H54 (cell line): Measurements from ENCODE around the gene THADA.

Experiments
- DNase-seq: peaks from one replicate; pipeline ENCODE4 v3.0.0; 2011; ENCODE audit warnings: low spot score, mixed read lengths; ENCODE audit not compliant: insufficient read length
- FAIRE-seq: peaks from 3 replicates; lab custom pipeline; 2011; peaks lifted over from hg19 to GRCh38; lab: Jason Lieb, UNC
- POLR2A ChIP-seq: IDR thresholded peaks from 2 replicates; pipeline ENCODE4 v1.6.1; 2011; ENCODE audit warnings: low read depth, mild to moderate bottlenecking, low read length

THADA gene

GRCh38 chr2:43437363-43437762, 158.5 kb downstream of the THADA start:
- DNase-seq (no peak), FAIRE-seq (no peak)
- TF ChIP-seq POLR2A: no peak

DNA sequence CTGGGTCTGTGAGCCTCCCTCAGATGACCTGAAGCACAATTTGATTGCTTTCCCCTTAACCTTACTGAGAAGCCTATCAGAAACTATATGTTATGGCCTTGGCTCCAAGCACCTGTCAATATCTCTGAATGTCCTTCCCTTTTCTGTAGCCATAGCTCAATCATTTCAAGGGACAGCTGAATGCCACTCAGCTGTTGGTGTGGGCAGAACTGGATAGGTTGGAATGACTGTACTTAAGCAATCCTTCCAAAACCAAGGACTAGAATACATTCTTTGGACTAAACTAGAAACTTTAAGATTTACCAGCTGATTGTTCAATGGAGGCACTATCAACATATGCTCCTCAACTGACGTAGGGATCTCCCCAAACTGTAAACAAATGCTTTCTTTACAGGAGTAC, 159.4 kb downstream of the THADA start:
- no peak for TF ChIP-seq POLR2A
- FAIRE-seq (no peak), DNase-seq (no peak)

- DNase-seq: no peak
- FAIRE-seq: no peak
- no peak for TF ChIP-seq POLR2A
These were observed 160.1 kb downstream of the THADA start for GRCh38 chr2:43435746-43436145.

GRCh38 chr2:43430489-43430888, 165.3 kb downstream of the THADA start:
- FAIRE-seq: no peak
- no peak for TF ChIP-seq POLR2A
- DNase-seq: no peak

DNA sequence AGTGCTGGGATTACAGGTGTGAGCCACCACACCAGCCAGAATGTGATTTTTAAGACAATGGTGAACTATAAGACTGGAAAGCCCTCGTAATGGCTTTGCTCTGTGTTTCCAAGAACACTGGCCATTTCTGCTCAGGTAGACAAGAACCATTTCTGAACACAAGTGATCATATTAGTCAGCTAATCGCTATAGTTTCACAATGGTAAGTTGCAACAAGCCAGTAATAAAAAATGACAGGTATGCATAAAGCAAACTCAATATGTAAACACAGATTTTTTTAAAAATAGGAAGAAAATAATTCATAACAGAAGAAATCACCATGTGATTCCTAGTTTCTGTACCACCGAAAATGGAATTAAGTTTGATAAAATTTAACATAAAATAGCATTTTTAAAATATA, 166.5 kb downstream of the THADA start:
- DNase-seq (no peak), FAIRE-seq (no peak)
- no peak for TF ChIP-seq POLR2A

GRCh38 chr2:43427032-43427424, 168.8 kb downstream of the THADA start:
- FAIRE-seq (no peak), DNase-seq (no peak)
- TF ChIP-seq POLR2A: no peak

DNA sequence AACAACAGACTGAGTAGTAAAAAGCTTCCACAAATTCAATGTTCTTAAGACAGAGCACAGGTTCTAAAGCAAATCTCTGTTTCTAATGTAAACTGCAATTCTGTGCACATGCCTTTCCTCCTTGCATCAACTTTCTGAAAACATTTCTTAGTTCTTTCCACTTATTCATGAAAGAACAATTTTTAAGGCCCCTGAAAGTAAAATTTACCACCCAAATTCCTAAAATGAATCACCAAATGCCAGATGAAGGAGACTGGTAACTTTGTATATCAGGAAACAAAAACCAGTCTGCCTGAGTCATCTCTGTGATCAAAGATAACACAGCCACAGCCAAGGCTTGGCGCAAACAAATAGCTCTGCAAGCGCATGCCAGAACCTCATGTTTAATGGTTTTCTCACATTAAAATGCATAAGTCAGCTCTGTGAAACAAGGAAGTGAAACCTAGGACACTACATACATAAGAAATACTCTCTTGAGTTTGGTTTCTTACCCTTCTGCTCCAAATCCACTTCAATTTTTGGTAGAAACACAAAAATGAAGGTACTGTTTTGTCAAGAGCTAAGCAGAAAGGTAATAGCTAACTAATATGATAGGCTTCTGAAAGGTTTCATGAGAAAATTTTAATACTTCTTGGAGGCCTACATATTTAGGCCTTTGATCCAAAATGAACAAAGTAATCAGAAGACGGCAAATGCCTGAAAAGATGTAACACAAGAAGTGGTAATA, 169.4 kb downstream of the THADA start:
- DNase-seq (peak; percentile 60), FAIRE-seq (peak; percentile 98)
- TF ChIP-seq POLR2A: no peak

DNA sequence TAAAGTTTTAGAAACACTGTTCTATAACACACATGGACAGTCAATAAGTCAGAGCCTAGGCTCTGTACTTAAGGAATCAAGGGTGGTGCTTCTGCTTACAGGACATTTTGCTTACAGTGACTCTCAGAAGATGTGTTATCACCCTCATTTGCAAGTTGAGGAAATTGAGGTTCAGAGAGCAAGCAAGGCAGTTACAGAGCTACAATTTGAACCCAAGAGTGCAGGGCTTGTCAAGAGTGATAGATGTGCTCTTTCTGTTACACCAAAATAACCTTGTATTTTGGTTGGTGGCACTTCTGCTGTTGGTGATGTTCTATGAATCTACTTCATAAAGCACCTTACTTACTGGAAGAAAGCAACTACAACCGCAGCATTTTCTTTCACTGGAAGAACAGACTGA, 170.2 kb downstream of the THADA start:
- FAIRE-seq (no peak), DNase-seq (no peak)
- no peak for TF ChIP-seq POLR2A

- DNase-seq (no peak), FAIRE-seq (peak; percentile 20)
These were observed 171.3 kb downstream of the THADA start for GRCh38 chr2:43424262-43425207.

DNA sequence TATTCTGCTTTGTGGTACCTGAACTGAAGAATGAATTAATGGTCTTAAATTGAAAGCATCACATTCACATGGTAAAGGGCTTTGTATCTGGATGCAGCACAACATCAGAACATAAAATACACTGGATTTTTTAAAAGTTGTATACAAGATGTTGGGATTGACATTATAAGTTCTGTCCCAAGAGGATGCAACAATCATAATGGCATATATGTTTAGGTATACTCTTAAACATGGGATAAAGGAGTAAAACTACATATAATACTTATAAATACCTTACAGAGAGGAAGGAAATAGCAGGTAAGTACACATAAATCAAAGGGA, 171.9 kb downstream of the THADA start:
- no peak for TF ChIP-seq POLR2A
- DNase-seq (no peak), FAIRE-seq (no peak)

More at GRCh38 chr2:43424262-43425207, 171.3 kb downstream of the THADA start:
- TF ChIP-seq POLR2A: no peak

DNA sequence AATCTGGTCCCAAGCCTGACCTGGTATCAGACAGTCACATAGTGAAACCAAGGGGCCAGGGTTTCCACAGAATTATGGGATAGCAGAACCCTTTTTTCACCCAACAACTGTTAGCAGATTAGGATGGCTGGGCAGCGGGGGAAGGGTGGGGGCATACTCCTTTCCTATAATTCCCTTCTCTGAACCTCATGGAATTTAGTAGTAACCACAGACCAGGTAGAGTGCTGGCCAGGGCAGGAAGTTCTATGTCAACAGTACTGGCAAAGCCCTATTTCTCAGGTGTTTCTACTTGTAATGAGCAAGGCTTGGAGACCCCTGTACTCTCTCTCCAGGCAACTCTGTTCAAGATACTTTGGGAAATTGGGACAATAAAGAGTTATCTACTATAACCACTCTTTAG, 174.6 kb downstream of the THADA start:
- TF ChIP-seq POLR2A: no peak
- FAIRE-seq: no peak
- DNase-seq: no peak

- FAIRE-seq (no peak), DNase-seq (no peak)
- TF ChIP-seq POLR2A: no peak
These were observed 175.4 kb downstream of the THADA start for GRCh38 chr2:43420389-43420801.

DNA sequence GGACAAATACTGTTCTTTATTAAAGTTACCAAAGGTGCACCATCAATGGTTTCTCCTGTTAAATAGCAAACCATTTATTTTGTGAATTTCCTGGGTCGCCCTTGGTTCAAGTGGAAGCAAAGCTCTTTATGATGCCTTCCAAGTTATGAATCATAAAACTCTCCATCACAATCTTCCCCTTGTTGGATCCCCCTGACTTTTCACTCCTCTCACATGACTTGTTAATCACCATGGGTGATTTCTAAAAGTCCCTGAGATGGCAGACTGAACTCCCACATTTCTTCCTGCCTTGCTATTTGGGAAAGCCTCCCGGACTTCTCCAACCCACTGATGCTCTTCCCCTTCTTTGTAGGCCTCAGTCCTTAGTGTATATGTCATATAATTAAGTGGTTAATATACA, 176.0 kb downstream of the THADA start:
- no peak for DNase-seq
- TF ChIP-seq POLR2A: no peak
- FAIRE-seq: no peak

DNA sequence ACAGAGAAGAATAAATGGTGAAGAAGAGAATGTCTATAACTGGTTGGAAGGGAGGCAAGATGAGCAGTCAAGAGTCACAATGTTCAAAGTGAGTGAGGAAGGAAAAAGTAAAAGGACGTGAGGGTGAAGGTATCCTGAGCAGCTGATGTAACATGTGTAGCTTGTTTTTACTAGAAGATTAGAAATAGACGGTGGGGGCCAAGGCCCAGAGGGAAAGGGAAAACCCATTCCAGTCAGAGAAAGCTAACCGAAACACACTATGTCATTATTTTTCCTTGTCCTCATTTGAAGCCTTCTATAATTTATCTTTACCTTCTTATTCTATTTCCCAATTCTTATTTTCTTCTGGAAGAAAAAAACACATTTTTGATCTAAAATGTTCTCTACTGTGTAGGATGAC, 176.6 kb downstream of the THADA start:
- FAIRE-seq: no peak
- DNase-seq: no peak
- TF ChIP-seq POLR2A: no peak
